Liver (tissue), 9 donors: ENCODE results near the gene RECQL. TPM values are rescaled to one million over a fixed set of nuclear protein-coding genes. Genes with fewer than 3 reads are reported as not detected.

Experiments
- DNase-seq: peaks from one replicate; pipeline ENCODE4 v3.0.0-alpha.2; 2017; ENCODE audit warnings: low spot score
- H3K27ac ChIP-seq, 2 donors: one replicate each; pipeline ENCODE4 v1.7.0; 2013; ENCODE audit warnings: inconsistent platforms in 2 of 2, low read length in 2 of 2, control low read depth in 1 of 2, low read depth in 1 of 2, mild to moderate bottlenecking in 1 of 2
- H3K27me3 ChIP-seq, 4 donors: one replicate each; pipeline versions ENCODE4 v1.6.1 to v1.7.0; 2013; ENCODE audit warnings: low read length in 3 of 4, inconsistent platforms in 1 of 4, mild to moderate bottlenecking in 1 of 4, moderate library complexity in 1 of 4; ENCODE audit not compliant: control insufficient read depth in 4 of 4, insufficient read depth in 4 of 4
- H3K36me3 ChIP-seq, 4 donors: one replicate each; pipeline versions ENCODE4 v1.6.1 to v1.7.0; 2013; ENCODE audit warnings: low read length in 3 of 4, mild to moderate bottlenecking in 3 of 4, low read depth in 1 of 4, moderate library complexity in 1 of 4; ENCODE audit not compliant: control insufficient read depth in 4 of 4, insufficient read depth in 3 of 4
- H3K4me1 ChIP-seq, 4 donors: one replicate each; pipeline versions ENCODE4 v1.6.1 to v1.7.0; 2013; ENCODE audit warnings: low read length in 3 of 4, mild to moderate bottlenecking in 3 of 4, moderate library complexity in 1 of 4; ENCODE audit not compliant: control insufficient read depth in 4 of 4, insufficient read depth in 4 of 4
- H3K4me3 ChIP-seq, 3 donors: one replicate each; pipeline versions ENCODE4 v1.6.1 to v1.7.0; 2013; ENCODE audit warnings: low read length in 3 of 3, control low read depth in 1 of 3, low read depth in 1 of 3, mild to moderate bottlenecking in 1 of 3
- H3K9ac ChIP-seq, 2 donors: one replicate each; pipeline ENCODE4 v1.7.0; 2013; ENCODE audit warnings: low read length in 2 of 2, mild to moderate bottlenecking in 2 of 2, moderate library complexity in 2 of 2, control low read depth in 1 of 2, low read depth in 1 of 2
- H3K9me3 ChIP-seq, 4 donors: one replicate each; pipeline versions ENCODE4 v1.6.1 to v1.7.0; 2013; ENCODE audit warnings: low read length in 3 of 4; ENCODE audit not compliant: control insufficient read depth in 4 of 4
- ATF3 ChIP-seq: IDR thresholded peaks from 2 replicates; pipeline ENCODE4 v1.6.1; 2016; ENCODE audit warnings: antibody characterized with exemption
- CTCF ChIP-seq: fragments of 150-350 bp; IDR thresholded peaks from 2 replicates; pipeline ENCODE4 v1.5.1; 2017; ENCODE audit warnings: improper control_type of control experiment, low read depth, low read length; ENCODE audit not compliant: missing input control
- EGR1 ChIP-seq, 2 donors: IDR thresholded peaks; 2 replicates each; pipeline ENCODE4 v1.6.1; 2016 to 2018; ENCODE audit warnings: antibody characterized with exemption in 2 of 2, low read depth in 2 of 2
- FOXA2 ChIP-seq: IDR thresholded peaks from 2 replicates; pipeline ENCODE4 v1.6.1; 2016; ENCODE audit warnings: antibody characterized with exemption
- GABPA ChIP-seq, 2 donors: IDR thresholded peaks in 1 of 2; conservative IDR thresholded peaks in 1 of 2; 2 replicates each; pipeline ENCODE4 v1.6.1; 2016; ENCODE audit warnings: antibody characterized with exemption in 2 of 2, mild to moderate bottlenecking in 1 of 2, moderate library complexity in 1 of 2
- HNF4G ChIP-seq: IDR thresholded peaks from 2 replicates; pipeline ENCODE4 v1.6.1; 2016; ENCODE audit warnings: antibody characterized with exemption
- JUND ChIP-seq, 2 donors: IDR thresholded peaks; 2 replicates each; pipeline ENCODE4 v1.6.1; 2016; ENCODE audit warnings: antibody characterized with exemption in 2 of 2
- MAX ChIP-seq: IDR thresholded peaks from 2 replicates; pipeline ENCODE4 v1.6.1; 2016; ENCODE audit warnings: antibody characterized with exemption
- NR2F2 ChIP-seq: IDR thresholded peaks from 2 replicates; pipeline ENCODE4 v1.6.1; 2016; ENCODE audit warnings: antibody characterized with exemption
- SP1 ChIP-seq: IDR thresholded peaks from 2 replicates; pipeline ENCODE4 v1.6.1; 2018; ENCODE audit warnings: antibody characterized with exemption, mild to moderate bottlenecking
- YY1 ChIP-seq: IDR thresholded peaks from 2 replicates; pipeline ENCODE4 v1.6.1; 2016; ENCODE audit warnings: antibody characterized with exemption, mild to moderate bottlenecking
- ZBTB33 ChIP-seq: IDR thresholded peaks from 2 replicates; pipeline ENCODE4 v1.6.1; 2016; ENCODE audit warnings: antibody characterized with exemption
- WGBS: extraction: QIAGEN DNeasy Blood & Tissue Kit; methylation state at CpG from one replicate; pipeline ENCODE4 v1.1.7; 2013; 5-methylcytosine and 5-hydroxymethylcytosine counted together
- polyA plus RNA-seq, 2 donors: library from polyadenylated mRNA; stranded (reverse) in 1 of 2; unstranded in 1 of 2; fragments of 200-250 nt in 1 of 2; fragments of >200 nt in 1 of 2; fragmentation: Nextera tagmentation in 1 of 2; extraction: Ambion mirVana in 1 of 2; gene quantifications; one replicate each; pipeline versions ENCODE4 v1.2.1 to v1.2.3, GENCODE V29; 2013 to 2015
- total RNA-seq, 2 donors: library from RNA; depleted of rRNA; stranded (reverse); fragments of >200 nt; gene quantifications; one replicate each; pipeline ENCODE4 v1.2.3, GENCODE V29; 2014
- donor health status: healthy.
- donor health status: healthy.
- donor health status: healthy.
- donor health status: healthy.
- donor health status: healthy.

Gene RECQL
- total and polyA plus RNA-seq, 4 donors = 5.8 to 20.1 (median 12.0) TPM

- no peak for DNase-seq
- peaks cover 0 to under 1% (median 0%) of the 10 kb centered on the region in 4 donors for H3K4me1 ChIP-seq
- no peak overlapping the region for H3K27ac ChIP-seq
- no peak overlapping the region for H3K9ac ChIP-seq
- H3K36me3 ChIP-seq = no peaks in the 10 kb centered on the region
- H3K4me3 ChIP-seq = no peak overlapping the region
- H3K27me3 ChIP-seq = no peaks in the 10 kb centered on the region
- WGBS = 58% methylated on average over 1 of the region's 1 CpG
- peaks cover 0 to 3% (median 0%) of the 10 kb centered on the region in 4 donors for H3K9me3 ChIP-seq
- TF ChIP-seq NR2F2 (no peak), EGR1 (IDR thresholded peaks at IDR 0.05; ENCODE audit: low read depth in 2 of 2) (no peak), ZBTB33 (no peak), JUND (IDR thresholded peaks at IDR 0.05) (no peak), YY1 (no peak), CTCF (no peak), MAX (no peak), SP1 (no peak), ATF3 (no peak), HNF4G (no peak), FOXA2 (no peak), GABPA (IDR thresholded peaks at IDR 0.05 in 1 of 2, conservative IDR thresholded peaks at IDR 0.05 in 1 of 2) (no peak)
Measured at GRCh38 chr12:21521541-21521940, 20.1 kb upstream of the RECQL start.

GRCh38 chr12:21518451-21518850 is 17.0 kb upstream of the RECQL start:
- Histone ChIP-seq H3K4me1 (no peaks in the 10 kb centered on the region), H3K27ac (no peak overlapping the region), H3K9ac (no peak overlapping the region), H3K36me3 (peaks cover under 1 to 19% (median 8%) of the 10 kb centered on the region in 4 donors), H3K9me3 (no peaks in the 10 kb centered on the region), H3K4me3 (no peak overlapping the region), H3K27me3 (no peaks in the 10 kb centered on the region)
- DNase-seq = no peak
- TF ChIP-seq GABPA (IDR thresholded peaks at IDR 0.05 in 1 of 2, conservative IDR thresholded peaks at IDR 0.05 in 1 of 2) (no peak), SP1 (no peak), ZBTB33 (no peak), ATF3 (no peak)
- WGBS = over 99% methylated on average over 3 of the region's 3 CpGs
